ENCODE measurements around the gene RNF222. TPM values are rescaled to one million over a fixed set of nuclear protein-coding genes. Genes with fewer than 3 reads are reported as not detected.
"Not testable (repeated sequence)": the region's sequence is repeated elsewhere in the genome, so short reads cannot be mapped to it uniquely, and the experiment has no call there.

The RNF222 gene
- total RNA-seq, 1 donor from 2014 or later, result not detected

GRCh38 chr17:8380049-8380448 is 17.6 kb downstream of the RNF222 start:
- DNase-seq (ENCODE audit: low spot score), result no peak

GRCh38 chr17:8378117-8378516 is 19.5 kb downstream of the RNF222 start:
- DNase-seq (ENCODE audit: low spot score), result not testable (repeated sequence)

GRCh38 chr17:8377422-8377821 is 20.2 kb downstream of the RNF222 start:
- DNase-seq (ENCODE audit: low spot score), result no peak

GRCh38 chr17:8376271-8377067 is 21.2 kb downstream of the RNF222 start, which contains the start of gene KRABD2:
Gene KRABD2 (minus strand): TSS chr17:8376704.
- DNase-seq (ENCODE audit: low spot score), result peak; percentile 94

- peak; percentile 66 for DNase-seq (ENCODE audit: low spot score)
Measured at GRCh38 chr17:8375738-8376259, 21.8 kb downstream of the RNF222 start.

- not testable (repeated sequence) for DNase-seq (ENCODE audit: low spot score)
Measured at GRCh38 chr17:8373856-8374255, 23.8 kb downstream of the RNF222 start.

- no peak for DNase-seq (ENCODE audit: low spot score)
Measured at GRCh38 chr17:8372422-8372821, 25.2 kb downstream of the RNF222 start.

GRCh38 chr17:8371786-8372185 is 25.8 kb downstream of the RNF222 start:
- DNase-seq (ENCODE audit: low spot score), result no peak

- no peak for DNase-seq (ENCODE audit: low spot score)
Measured at GRCh38 chr17:8369944-8370343, 27.7 kb downstream of the RNF222 start.

- no peak for DNase-seq (ENCODE audit: low spot score)
Measured at GRCh38 chr17:8368193-8368592, 29.4 kb downstream of the RNF222 start.

GRCh38 chr17:8366231-8366630 is 31.4 kb downstream of the RNF222 start:
- no peak for DNase-seq (ENCODE audit: low spot score)

GRCh38 chr17:8365143-8365542 is 32.5 kb downstream of the RNF222 start:
- no peak for DNase-seq (ENCODE audit: low spot score)

- DNase-seq (ENCODE audit: low spot score), result no peak
Measured at GRCh38 chr17:8362651-8363332, 34.8 kb downstream of the RNF222 start.

- DNase-seq (ENCODE audit: low spot score), result no peak
Measured at GRCh38 chr17:8360751-8361150, 36.9 kb downstream of the RNF222 start.

- DNase-seq (ENCODE audit: low spot score), result no peak
Measured at GRCh38 chr17:8360260-8360659, 37.4 kb downstream of the RNF222 start.

GRCh38 chr17:8359769-8360168 is 37.9 kb downstream of the RNF222 start:
- no peak for DNase-seq (ENCODE audit: low spot score)

GRCh38 chr17:8357910-8358309 is 39.7 kb downstream of the RNF222 start:
- DNase-seq (ENCODE audit: low spot score), result no peak

- DNase-seq (ENCODE audit: low spot score), result no peak
Measured at GRCh38 chr17:8354236-8354635, 43.4 kb downstream of the RNF222 start.

- no peak for DNase-seq (ENCODE audit: low spot score)
Measured at GRCh38 chr17:8353736-8354135, 43.9 kb downstream of the RNF222 start.

GRCh38 chr17:8350339-8350738 is 47.3 kb downstream of the RNF222 start:
- DNase-seq (ENCODE audit: low spot score), result no peak

GRCh38 chr17:8347001-8347400 is 50.6 kb downstream of the RNF222 start:
- not testable (repeated sequence) for DNase-seq (ENCODE audit: low spot score)

- peak; percentile 61 for DNase-seq (ENCODE audit: low spot score)
Measured at GRCh38 chr17:8345951-8346665, 51.5 kb downstream of the RNF222 start.
